ENCODE data around the gene FXR2. TPM values are rescaled to one million over a fixed set of nuclear protein-coding genes. Genes with fewer than 3 reads are reported as not detected.

Gene FXR2
- total and polyA plus RNA-seq, 2 experiments from 2014 or later: 10.9 to 24.4 TPM

GRCh38 chr17:7579001-7579833 lies 35.5 kb downstream of the FXR2 start, which contains the start of gene CD68:
Gene CD68 (plus strand): TSS chr17:7579638. CDS start chr17:7579678, 40 bp downstream.
- Histone ChIP-seq H3K9me2 (ENCODE audit: insufficient read depth) (no peaks in the 10 kb centered on the region; the same call in 1 of the 2 replicates), H3F3A (replicated peaks; ENCODE audit: low read depth) (peaks cover 75% of the 10 kb centered on the region), H3K4me3 (no peak within 1 kb of the TSS), H4K20me1 (replicated peaks; ENCODE audit: insufficient read depth) (peaks cover 35% of the 10 kb centered on the region), H3K27me3 (ENCODE audit: insufficient read depth) (no peaks in the 10 kb centered on the region), H3K79me2 (replicated peaks; ENCODE audit: insufficient read depth) (peaks cover 46% of the 10 kb centered on the region), H3K4me1 (ENCODE audit: insufficient read depth) (peaks cover 39% of the 10 kb centered on the region), H2AFZ (no peak within 1 kb of the TSS), H3K36me3 (ENCODE audit: insufficient read depth) (peaks cover 42% of the 10 kb centered on the region), H3K27ac (ENCODE audit: low read depth) (peak within 1 kb of the TSS; percentile 79; the same call in 1 of the 2 replicates), H3K4me2 (no peak within 1 kb of the TSS)
- DNase-seq (ENCODE audit: low spot score): peak; percentile 73
- Mint-ChIP-seq H3K9me3 (peaks cover 7% of the 10 kb centered on the region; the same call in 2 of the 3 replicates), H3K27ac (peak within 1 kb of the TSS; percentile 88), H3K4me1 (peaks cover 72% of the 10 kb centered on the region), H3K27me3 (ENCODE audit: insufficient read depth, low read depth, poor library complexity) (peaks cover 58% of the 10 kb centered on the region), H3K36me3 (ENCODE audit: low read depth) (peaks cover 80% of the 10 kb centered on the region), H3K4me3 (peak within 1 kb of the TSS; percentile 40; the same call in 2 of the 3 replicates)
- peak; percentile 29 for ATAC-seq
- peak; percentile 92 for TF ChIP-seq POLR2AphosphoS5 (IDR thresholded peaks at IDR 0.05; ENCODE audit: low read depth)
- no peak for TF ChIP-seq EZH2phosphoT487 (IDR thresholded peaks at IDR 0.05; ENCODE audit: unreplicated experiment)

GRCh38 chr17:7577327-7578199 lies 37.1 kb downstream of the FXR2 start:
- Histone ChIP-seq H3K9me2 (ENCODE audit: insufficient read depth) (no peaks in the 10 kb centered on the region), H3K79me2 (replicated peaks; ENCODE audit: insufficient read depth) (peaks cover 59% of the 10 kb centered on the region), H3K4me2 (no peak overlapping the region), H3F3A (replicated peaks; ENCODE audit: low read depth) (peaks cover 82% of the 10 kb centered on the region), H4K20me1 (replicated peaks; ENCODE audit: insufficient read depth) (peaks cover 40% of the 10 kb centered on the region), H3K4me3 (no peak overlapping the region), H3K36me3 (ENCODE audit: insufficient read depth) (peaks cover 46% of the 10 kb centered on the region), H2AFZ (no peak overlapping the region), H3K27ac (ENCODE audit: low read depth) (peak overlapping the region; percentile 97), H3K27me3 (ENCODE audit: insufficient read depth) (no peaks in the 10 kb centered on the region), H3K4me1 (ENCODE audit: insufficient read depth) (peaks cover 40% of the 10 kb centered on the region)
- Mint-ChIP-seq H3K36me3 (ENCODE audit: low read depth) (peaks cover 93% of the 10 kb centered on the region), H3K4me1 (peaks cover 70% of the 10 kb centered on the region), H3K9me3 (peaks cover 16% of the 10 kb centered on the region; the same call in 2 of the 3 replicates), H3K27ac (peak overlapping the region; percentile 64), H3K4me3 (peak overlapping the region; percentile 90; the same call in 1 of the 3 replicates), H3K27me3 (ENCODE audit: insufficient read depth, low read depth, poor library complexity) (peaks cover 62% of the 10 kb centered on the region)
- DNase-seq (ENCODE audit: low spot score): no peak
- TF ChIP-seq EZH2phosphoT487 (IDR thresholded peaks at IDR 0.05; ENCODE audit: unreplicated experiment) (no peak), POLR2AphosphoS5 (IDR thresholded peaks at IDR 0.05; ENCODE audit: low read depth) (peak; percentile 20; the same call in 1 of the 2 replicates)
- ATAC-seq: no peak

DNA sequence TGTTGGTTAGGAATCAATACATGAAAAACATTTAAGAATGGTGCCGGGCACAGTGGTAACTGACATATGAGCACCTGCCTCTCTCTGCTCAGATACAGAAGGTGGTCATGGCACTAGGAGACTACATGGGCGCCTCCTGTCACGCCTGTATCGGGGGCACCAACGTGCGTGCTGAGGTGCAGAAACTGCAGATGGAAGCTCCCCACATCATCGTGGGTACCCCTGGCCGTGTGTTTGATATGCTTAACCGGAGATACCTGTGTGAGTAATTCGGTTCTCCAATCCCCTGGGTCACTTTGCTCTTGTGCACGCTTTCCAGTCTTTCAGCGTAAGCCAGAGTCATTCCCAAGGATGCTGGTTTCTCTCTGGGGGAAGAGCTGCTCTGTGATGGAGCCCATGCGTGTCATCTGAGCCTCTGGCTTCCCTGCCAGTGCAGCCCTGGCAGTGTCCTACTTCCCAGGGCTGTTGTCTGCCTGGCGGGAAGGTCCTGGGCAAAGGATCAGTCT lies 38.2 kb downstream of the FXR2 start:
- no peaks in the 10 kb centered on the region for H3K27me3 ChIP-seq (ENCODE audit: insufficient read depth)
- no peak for ATAC-seq
- Mint-ChIP-seq H3K27ac (peak overlapping the region; percentile 86), H3K9me3 (peaks cover 16% of the 10 kb centered on the region; the same call in 2 of the 3 replicates), H3K27me3 (ENCODE audit: insufficient read depth, low read depth, poor library complexity) (peaks cover 56% of the 10 kb centered on the region), H3K36me3 (ENCODE audit: low read depth) (peaks cover 90% of the 10 kb centered on the region), H3K4me1 (peaks cover 64% of the 10 kb centered on the region), H3K4me3 (peak overlapping the region; percentile 90)
- peaks cover 53% of the 10 kb centered on the region for H3K79me2 ChIP-seq (replicated peaks; ENCODE audit: insufficient read depth)
- peaks cover 46% of the 10 kb centered on the region for H3K36me3 ChIP-seq (ENCODE audit: insufficient read depth)
- no peak for DNase-seq (ENCODE audit: low spot score)
- peaks cover 37% of the 10 kb centered on the region for H3K4me1 ChIP-seq (ENCODE audit: insufficient read depth)
- no peak overlapping the region for H3K4me2 ChIP-seq
- H4K20me1 ChIP-seq (replicated peaks; ENCODE audit: insufficient read depth): peaks cover 40% of the 10 kb centered on the region
- H2AFZ ChIP-seq: no peak overlapping the region
- H3K4me3 ChIP-seq: no peak overlapping the region
- peaks cover 80% of the 10 kb centered on the region for H3F3A ChIP-seq (replicated peaks; ENCODE audit: low read depth)
- H3K9me2 ChIP-seq (ENCODE audit: insufficient read depth): no peaks in the 10 kb centered on the region
- peak overlapping the region; percentile 97 for H3K27ac ChIP-seq (ENCODE audit: low read depth)
- no peak for TF ChIP-seq EZH2 (IDR thresholded peaks at IDR 0.05; ENCODE audit: low read depth, unreplicated experiment)
- TF ChIP-seq JUNB (IDR thresholded peaks at IDR 0.05; ENCODE audit: unreplicated experiment): no peak
- TF ChIP-seq EZH2phosphoT487 (IDR thresholded peaks at IDR 0.05; ENCODE audit: unreplicated experiment): no peak
- no peak for TF ChIP-seq ZNF331 (CRISPR knock-in tag; IDR thresholded peaks at IDR 0.05; ENCODE audit: low read depth)
- TF ChIP-seq ZNF462 (CRISPR knock-in tag; IDR thresholded peaks at IDR 0.05): no peak
